Dedifferentiated amniotic fluid mesenchymal stem cell (primary cell): ENCODE measurements around the gene RUNX2.

Experiments
- DNase-seq: peaks from one replicate; pipeline ENCODE4 v3.0.0-alpha.2; 2016; ENCODE audit errors: extremely low spot score

RUNX2 gene

GRCh38 chr6:45433533-45434380 lies 105.6 kb downstream of the RUNX2 start:
- DNase-seq: no peak

DNA sequence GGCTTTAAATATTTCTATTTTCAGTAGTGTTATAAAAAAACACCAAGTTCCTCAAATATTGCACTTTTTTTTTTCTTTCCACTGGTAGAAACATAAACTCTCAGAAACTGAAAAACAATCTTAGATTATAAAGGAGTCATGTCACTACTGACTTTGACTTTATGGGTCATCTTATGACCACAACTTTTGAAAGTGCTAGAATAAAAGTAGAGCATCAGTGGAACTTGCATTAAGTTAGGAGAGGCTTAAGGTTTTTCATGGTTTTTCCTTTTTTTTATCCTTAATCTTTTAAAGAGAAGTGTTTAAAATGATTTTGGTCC lies 106.2 kb downstream of the RUNX2 start:
- no peak for DNase-seq

GRCh38 chr6:45436544-45437438 lies 108.7 kb downstream of the RUNX2 start:
- DNase-seq: peak; percentile 75

DNA sequence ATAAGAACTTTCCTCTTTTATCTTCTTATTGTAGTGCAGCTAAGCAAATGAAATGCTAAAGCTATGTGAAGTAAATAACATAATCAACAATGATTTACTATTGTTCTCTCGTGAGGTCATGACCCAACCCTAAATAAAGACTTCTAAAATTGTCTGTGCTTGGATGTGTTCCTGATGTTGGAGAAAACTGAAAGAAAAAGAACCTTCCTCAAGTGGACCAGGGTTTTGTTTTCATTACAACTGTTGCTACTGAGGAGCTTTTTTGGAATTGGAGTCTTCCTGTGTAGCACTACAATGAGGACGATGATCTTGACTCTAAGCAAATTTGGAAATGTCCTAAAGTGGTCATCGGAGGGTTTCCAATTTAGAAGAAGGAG lies 109.3 kb downstream of the RUNX2 start:
- no peak for DNase-seq

- DNase-seq: no peak
Measured at GRCh38 chr6:45438151-45438550, 110.0 kb downstream of the RUNX2 start.

DNA sequence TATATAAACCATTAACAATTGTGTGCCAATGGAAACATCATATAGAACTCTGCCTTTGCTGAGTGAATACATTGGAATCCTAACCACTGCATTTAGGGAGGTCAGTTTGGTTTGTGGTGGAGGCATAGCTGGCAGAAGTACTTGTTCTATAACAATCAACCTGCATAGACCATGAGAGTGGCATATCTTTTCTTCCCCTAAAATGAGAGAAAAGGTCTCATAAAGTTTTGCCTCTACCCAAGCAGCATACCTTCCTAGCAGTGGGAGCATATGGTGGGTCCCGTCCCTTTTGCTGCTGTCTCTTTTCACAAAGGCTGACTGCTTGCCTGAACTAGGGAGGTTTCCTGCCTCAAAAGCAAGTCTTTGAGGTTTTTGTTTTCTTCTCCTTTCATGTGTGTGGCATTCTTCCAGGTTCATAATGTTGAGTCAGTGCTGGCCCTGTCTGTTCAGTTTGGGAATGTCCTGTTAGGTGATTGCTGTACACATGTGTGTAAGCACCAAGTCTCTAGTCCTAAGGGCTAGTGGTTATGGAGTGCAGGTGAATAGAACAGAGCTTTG lies 110.8 kb downstream of the RUNX2 start:
- DNase-seq: peak; percentile 61

- DNase-seq: no peak
Measured at GRCh38 chr6:45439459-45439858, 111.3 kb downstream of the RUNX2 start.

GRCh38 chr6:45439861-45440388 lies 111.8 kb downstream of the RUNX2 start:
- no peak for DNase-seq

GRCh38 chr6:45441851-45442453 lies 113.8 kb downstream of the RUNX2 start:
- no peak for DNase-seq

GRCh38 chr6:45442716-45443115 lies 114.6 kb downstream of the RUNX2 start:
- no peak for DNase-seq

DNA sequence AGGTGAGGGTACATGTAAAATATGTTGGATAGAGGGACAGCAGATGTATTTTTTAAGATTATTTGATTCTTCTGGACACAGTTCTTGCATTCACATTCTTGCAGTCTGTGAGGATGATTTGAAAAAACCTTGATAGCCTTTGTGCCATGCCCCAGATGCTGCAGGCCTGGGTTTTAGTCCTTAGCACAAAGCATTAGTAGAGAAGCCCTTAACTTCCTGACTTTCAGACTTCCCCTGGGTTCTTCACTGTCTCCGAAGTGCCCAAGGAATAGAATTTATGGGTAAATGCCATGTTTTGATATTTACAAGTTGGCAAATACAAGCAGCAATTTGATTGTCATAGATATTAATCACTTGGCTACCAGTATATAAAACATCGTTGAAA lies 117.2 kb downstream of the RUNX2 start:
- DNase-seq: no peak

DNA sequence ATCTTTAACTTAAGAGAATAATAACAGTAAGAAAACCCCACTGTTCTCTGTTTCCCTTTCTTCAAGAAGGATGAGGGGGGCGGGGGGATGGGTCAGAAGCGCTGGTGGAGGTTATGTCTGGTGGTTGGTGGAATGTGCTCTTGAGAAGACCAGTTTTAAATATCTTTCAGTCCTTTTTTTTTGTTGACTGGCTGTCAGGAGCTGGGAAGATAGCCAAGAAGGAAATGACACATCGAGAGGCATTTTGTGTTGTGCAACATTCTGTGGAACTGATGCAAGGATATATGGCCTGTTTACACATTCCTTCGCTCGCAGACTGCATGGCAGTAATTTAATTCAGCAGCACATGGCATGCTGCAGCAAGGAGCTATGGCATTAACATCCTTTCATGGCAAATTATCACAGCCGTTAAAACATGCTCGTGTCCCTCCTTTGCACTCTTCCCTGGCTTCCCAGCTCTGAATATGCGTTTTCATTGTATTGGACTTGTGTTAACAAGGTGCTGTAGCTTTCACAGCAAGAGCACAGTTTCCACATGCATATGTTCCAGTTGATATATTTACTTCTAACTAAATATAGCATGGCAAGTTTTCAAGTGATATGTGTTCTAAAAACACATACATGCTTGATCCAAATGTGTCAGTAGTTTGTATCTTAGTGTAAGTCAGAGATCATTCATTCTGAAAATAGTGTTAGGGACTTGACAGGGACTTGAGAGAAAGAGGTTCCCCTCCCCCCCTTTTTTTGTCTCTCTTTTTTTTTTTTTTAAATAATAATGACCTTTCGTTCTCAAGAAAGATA lies 117.8 kb downstream of the RUNX2 start:
- peak; percentile 98 for DNase-seq

- no peak for DNase-seq
Measured at GRCh38 chr6:45447005-45447404, 118.9 kb downstream of the RUNX2 start.

- no peak for DNase-seq
Measured at GRCh38 chr6:45447716-45448115, 119.6 kb downstream of the RUNX2 start.

- DNase-seq: no peak
Measured at GRCh38 chr6:45448417-45449389, 120.6 kb downstream of the RUNX2 start.

GRCh38 chr6:45450132-45450531 lies 122.0 kb downstream of the RUNX2 start:
- no peak for DNase-seq

- DNase-seq: no peak
Measured at GRCh38 chr6:45450831-45451230, 122.7 kb downstream of the RUNX2 start.

GRCh38 chr6:45454008-45454911 lies 126.1 kb downstream of the RUNX2 start:
- peak; percentile 59 for DNase-seq

DNA sequence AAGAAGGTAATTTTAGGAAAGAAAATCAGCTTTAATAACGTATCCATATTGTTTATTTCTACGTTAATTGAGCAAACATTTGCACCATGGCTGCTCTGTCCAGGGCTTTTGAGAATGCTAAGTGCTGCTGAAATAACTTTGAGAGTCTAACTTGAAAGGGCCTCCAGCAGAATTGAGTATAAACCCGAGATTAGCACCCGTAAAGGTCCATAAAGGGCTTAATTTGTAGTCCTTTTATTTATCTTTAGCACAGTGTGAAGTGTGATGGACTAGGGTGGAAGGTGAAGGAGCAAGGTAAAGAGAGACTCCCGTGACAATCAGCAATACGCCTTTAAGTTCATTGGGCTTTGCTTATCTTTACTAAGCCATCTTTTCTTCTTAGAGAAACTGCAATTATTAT lies 127.3 kb downstream of the RUNX2 start:
- DNase-seq: no peak
